Cardiac fibroblast (primary cell): ENCODE data around the gene PTCD1.
"Not testable (repeated sequence)": the region's sequence is repeated elsewhere in the genome, so short reads cannot be mapped to it uniquely, and the experiment has no call there.

Experiments used
- DNase-seq, 2 donors: peaks; one replicate each; pipeline versions ENCODE4 v3.0.0 to v3.0.0-alpha.2; 2010; ENCODE audit warnings: low read depth in 2 of 2
- H3K4me3 ChIP-seq, 2 donors: replicated peaks in 1 of 2; 1 replicate in 1 of 2; 2 replicates in 1 of 2; pipeline ENCODE4 v1.5.1; 2011; ENCODE audit warnings: low read depth in 2 of 2, low read length in 2 of 2, mild to moderate bottlenecking in 2 of 2, moderate library complexity in 1 of 2
- CTCF ChIP-seq: IDR thresholded peaks from one replicate; pipeline ENCODE4 v1.5.1; 2011; ENCODE audit warnings: low read depth, mild to moderate bottlenecking, low read length, inconsistent platforms

PTCD1 gene

GRCh38 chr7:99389772-99390171 is 48.8 kb downstream of the PTCD1 start:
- no peak for DNase-seq
- H3K4me3 ChIP-seq, result no peak overlapping the region
- no peak for TF ChIP-seq CTCF

- H3K4me3 ChIP-seq, result no peak overlapping the region
- no peak for TF ChIP-seq CTCF
Observed at GRCh38 chr7:99387912-99388311, 50.7 kb downstream of the PTCD1 start.

GRCh38 chr7:99387239-99387635 is 51.4 kb downstream of the PTCD1 start:
- not testable (repeated sequence) for DNase-seq, H3K4me3 ChIP-seq

More at GRCh38 chr7:99387912-99388311, 50.7 kb downstream of the PTCD1 start:
- no peak for DNase-seq

- TF ChIP-seq CTCF, result peak; percentile 32
- no peak overlapping the region for H3K4me3 ChIP-seq
- peak; percentile 58 to 64 for DNase-seq
Observed at GRCh38 chr7:99386584-99387238, 51.9 kb downstream of the PTCD1 start.

- TF ChIP-seq CTCF, result no peak
- H3K4me3 ChIP-seq, result no peak overlapping the region
- DNase-seq, result no peak
Observed at GRCh38 chr7:99385564-99385963, 53.0 kb downstream of the PTCD1 start.

- TF ChIP-seq CTCF, result no peak
- H3K4me3 ChIP-seq, result no peak overlapping the region
- DNase-seq, result no peak
Observed at GRCh38 chr7:99384523-99384922, 54.1 kb downstream of the PTCD1 start.

GRCh38 chr7:99383791-99384370 is 54.7 kb downstream of the PTCD1 start:
- H3K4me3 ChIP-seq, result no peak overlapping the region
- no peak for DNase-seq
- no peak for TF ChIP-seq CTCF
